Central memory CD4-positive, alpha-beta T cell (primary cell): Measurements from ENCODE around the gene ASB7.

Experiments used
- DNase-seq: peaks from one replicate; pipeline ENCODE4 v3.0.0; 2022

The ASB7 gene

GRCh38 chr15:100687582-100688141 is 85.3 kb downstream of the ASB7 start:
- no peak for DNase-seq

- no peak for DNase-seq
Measured at GRCh38 chr15:100688549-100689120, 86.2 kb downstream of the ASB7 start.

GRCh38 chr15:100689131-100689899 is 86.9 kb downstream of the ASB7 start:
- DNase-seq, result no peak

GRCh38 chr15:100690032-100690794 is 87.8 kb downstream of the ASB7 start:
- no peak for DNase-seq

GRCh38 chr15:100690795-100691158 is 88.4 kb downstream of the ASB7 start:
- no peak for DNase-seq

GRCh38 chr15:100691321-100691720 is 88.9 kb downstream of the ASB7 start:
- DNase-seq, result no peak

- DNase-seq, result no peak
Measured at GRCh38 chr15:100692246-100692645, 89.9 kb downstream of the ASB7 start.

- no peak for DNase-seq
Measured at GRCh38 chr15:100692671-100693070, 90.3 kb downstream of the ASB7 start.

- DNase-seq, result no peak
Measured at GRCh38 chr15:100693451-100693850, 91.1 kb downstream of the ASB7 start.

GRCh38 chr15:100694381-100695021 is 92.1 kb downstream of the ASB7 start:
- DNase-seq, result no peak

GRCh38 chr15:100695048-100695447 is 92.7 kb downstream of the ASB7 start:
- no peak for DNase-seq

- DNase-seq, result no peak
Measured at GRCh38 chr15:100696452-100696851, 94.1 kb downstream of the ASB7 start.
